GM18873 (cell line): ENCODE data around the gene TBC1D10B.

Experiments used
- ATAC-seq: cut with Tn5 transposase; IDR thresholded peaks from one replicate; pipeline ENCODE4 v1.9.1; 2021; ENCODE audit warnings: mild to moderate bottlenecking, moderate library complexity, moderate number of reproducible peaks; ENCODE audit not compliant: unreplicated experiment, low FRiP score

The TBC1D10B gene

DNA sequence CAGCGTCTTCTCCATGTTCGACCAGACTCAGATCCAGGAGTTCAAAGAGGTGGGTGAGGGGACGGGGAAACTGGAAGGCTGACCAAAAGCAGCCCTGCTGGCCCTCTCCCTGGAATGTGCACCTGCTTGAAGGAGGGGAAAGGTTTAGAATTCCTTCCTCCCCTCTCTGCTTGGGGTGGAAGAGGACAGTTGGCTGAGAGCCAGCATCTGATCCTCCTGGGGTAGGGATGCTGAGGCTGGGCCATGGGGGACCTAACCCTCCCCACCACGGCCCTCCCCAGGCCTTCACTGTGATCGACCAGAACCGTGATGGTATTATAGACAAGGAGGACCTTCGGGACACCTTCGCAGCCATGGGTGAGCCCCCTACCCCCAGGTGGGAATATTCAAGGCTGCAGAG lies 5.6 kb upstream of the TBC1D10B start:
- no peak for ATAC-seq

DNA sequence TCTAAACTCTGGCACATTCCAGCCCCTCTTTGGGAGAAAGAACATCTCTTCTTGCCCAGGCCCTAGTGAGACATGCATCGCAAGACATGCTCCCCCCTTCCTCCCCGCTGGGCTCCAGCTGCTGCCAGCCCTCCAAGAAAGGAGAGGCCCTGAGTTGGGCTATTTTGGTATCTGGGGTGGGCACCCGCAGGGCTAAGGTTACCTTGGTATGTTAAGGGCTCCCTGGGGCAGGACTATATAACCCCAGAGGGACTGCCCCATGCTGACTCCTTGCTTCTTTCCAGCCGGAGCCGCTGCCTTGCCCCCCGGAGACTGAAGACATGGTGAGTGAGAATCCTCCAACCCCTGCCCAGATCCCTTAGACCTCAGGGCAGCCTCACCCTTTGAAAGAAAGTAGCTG lies 4.2 kb upstream of the TBC1D10B start, which contains the start of gene MYL11:
Gene MYL11 (plus strand): TSS at position 265 of the 400 bp plus-strand sequence. CDS start 56 bp downstream, at position 321.
- no peak for ATAC-seq

DNA sequence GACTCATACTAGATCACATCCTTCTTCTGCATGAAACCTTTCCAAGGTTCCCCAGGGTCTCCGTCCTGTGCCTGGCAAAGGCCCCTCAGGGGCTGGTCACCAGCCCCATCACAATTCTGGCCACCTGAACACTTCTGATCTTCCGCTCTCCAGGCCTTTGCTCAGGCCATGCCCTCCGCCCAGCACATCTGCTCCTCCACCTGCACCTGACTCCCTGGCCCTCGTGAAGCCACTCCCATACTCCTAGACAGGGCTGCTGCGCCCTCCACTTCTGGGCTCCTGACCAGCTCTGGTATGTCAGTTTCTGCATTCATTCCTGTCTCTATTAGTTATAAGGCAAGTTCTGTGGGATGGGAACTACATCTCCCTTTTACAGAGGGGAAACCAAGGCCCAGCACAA lies 2.4 kb upstream of the TBC1D10B start:
- ATAC-seq: no peak

DNA sequence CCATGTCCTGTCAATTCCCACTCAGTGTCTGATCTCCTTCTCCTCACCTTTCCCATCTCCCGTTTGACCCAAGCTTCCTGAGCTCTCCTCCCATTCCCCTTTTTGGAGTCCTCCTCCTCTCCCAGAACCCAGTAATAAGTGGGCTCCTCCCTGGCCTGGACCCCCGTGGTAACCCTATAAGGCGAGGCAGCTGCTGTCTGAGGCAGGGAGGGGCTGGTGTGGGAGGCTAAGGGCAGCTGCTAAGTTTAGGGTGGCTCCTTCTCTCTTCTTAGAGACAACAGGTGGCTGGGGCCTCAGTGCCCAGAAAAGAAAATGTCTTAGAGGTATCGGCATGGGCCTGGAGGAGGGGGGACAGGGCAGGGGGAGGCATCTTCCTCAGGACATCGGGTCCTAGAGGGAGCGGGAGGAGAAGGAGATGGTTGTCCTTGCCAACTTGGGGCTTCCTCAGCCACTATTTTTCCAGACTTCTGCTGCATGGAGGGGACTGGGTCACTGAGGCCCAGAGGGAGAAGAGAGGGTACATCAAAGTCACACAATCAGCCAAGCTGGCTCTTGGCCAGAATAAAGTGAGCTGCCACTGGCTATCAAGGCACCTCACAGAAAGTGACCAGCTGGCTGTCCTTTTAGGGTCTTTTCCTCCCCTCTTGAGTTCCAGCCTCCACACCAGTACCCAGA lies 1.9 kb upstream of the TBC1D10B start:
- ATAC-seq: no peak

DNA sequence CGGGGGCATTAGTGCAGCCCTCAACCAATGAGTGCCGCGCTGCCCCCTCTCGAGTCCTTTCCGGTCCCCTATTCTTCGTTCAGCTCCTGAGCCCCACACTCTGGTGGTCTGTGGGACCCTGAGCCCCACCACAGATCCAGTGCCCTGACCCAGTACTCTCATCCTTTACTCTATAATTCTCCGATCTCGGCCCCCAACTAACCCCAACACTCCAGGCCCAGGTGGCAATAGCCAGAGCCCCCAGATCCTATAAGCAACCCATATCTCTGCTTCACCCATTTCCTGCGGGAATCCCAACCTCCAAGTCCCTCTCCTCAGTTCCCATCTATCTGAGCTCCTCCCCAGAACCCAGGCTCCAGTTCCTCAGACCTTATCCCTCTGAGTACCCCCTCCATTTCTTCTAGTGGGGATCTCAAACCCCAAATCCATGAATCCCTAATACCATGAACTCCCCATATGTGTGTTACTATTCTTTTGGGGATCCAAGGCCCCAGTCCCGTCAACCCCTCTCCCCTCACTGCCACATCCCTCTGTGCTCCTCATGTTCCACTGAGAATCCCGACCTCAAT lies 1.0 kb upstream of the TBC1D10B start:
- ATAC-seq: no peak

DNA sequence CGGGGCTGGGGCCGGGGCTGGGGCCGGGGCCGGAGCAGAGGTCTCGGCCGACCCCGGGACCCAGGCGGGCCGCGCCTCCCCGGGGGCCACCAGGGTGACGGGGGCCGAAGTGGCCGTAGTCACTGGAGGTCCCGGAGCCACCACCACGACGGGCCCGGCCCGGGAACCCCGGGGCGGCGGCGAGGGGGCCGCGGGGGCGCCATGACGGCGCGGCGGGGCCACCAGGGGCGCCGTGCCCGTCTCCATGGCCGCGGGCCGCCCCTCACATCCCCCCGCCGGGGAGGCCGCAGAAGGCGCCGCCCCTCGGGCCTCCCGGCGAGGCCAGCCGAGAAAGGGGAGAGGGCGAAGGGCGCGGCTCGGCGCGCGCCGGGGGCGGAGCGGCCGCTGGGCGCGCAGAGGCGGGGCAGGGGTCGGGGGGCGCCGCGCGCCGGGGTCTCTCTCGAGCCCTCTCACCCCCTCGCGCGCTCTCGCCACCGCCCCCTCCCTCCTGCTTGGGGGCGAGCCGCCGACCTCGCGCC lies 297 bp downstream of the TBC1D10B start:
- ATAC-seq: no peak

DNA sequence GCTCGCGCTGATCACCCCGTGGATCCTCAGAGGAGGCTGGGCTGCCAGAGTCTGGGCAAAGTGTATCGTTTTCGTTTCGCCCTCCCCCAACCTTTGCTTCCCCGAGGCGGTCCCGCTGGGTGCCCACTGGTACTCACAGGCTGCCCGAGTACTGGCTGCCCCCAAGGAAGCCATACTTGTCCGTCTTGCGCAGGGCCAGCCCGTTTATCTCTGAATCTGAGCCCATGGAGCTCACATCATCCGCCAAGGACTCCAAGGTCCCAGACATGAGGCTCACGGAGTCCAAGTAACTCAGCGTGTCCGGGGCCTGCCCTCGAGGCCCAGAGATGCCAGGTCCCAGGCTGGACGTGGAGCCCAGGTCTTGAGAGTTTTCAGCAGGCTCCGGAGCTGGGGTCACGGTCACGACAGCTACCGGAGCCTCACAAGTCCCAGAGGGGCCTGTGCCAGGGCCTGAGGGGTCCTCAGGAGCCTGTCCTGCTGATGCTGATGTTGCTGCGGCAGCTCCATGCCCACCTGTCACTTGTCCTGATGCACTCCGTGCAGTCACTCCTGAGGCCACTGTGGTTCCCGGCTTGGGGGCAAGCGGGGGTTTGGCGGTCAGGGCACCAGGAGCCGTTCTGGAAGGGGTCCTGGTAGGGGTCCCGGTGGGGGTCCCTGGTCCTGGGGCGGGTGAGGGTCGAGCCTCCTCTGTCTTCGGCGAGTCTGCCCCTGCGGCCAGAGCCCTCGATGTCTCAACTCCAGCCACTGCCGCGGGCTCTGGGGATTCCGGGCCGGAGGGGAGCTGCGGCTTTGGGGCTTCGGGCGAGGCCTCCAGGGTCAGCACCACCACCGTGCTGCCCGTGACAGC lies 980 bp downstream of the TBC1D10B start:
- ATAC-seq: no peak

DNA sequence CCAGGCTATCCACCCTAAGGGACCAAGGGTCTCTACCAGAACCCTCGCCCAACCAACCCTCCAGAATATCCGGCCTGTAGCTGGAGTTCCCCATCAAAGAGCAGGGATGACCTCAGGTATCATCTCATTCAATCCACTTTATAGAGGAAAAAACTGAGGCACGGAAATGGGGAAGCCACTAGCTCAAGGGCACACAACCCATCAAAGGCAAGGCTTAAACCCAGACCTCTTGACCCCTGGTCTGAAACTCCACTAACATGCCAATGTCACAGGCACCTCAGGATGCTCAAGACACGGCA lies 1.6 kb downstream of the TBC1D10B start:
- no peak for ATAC-seq

DNA sequence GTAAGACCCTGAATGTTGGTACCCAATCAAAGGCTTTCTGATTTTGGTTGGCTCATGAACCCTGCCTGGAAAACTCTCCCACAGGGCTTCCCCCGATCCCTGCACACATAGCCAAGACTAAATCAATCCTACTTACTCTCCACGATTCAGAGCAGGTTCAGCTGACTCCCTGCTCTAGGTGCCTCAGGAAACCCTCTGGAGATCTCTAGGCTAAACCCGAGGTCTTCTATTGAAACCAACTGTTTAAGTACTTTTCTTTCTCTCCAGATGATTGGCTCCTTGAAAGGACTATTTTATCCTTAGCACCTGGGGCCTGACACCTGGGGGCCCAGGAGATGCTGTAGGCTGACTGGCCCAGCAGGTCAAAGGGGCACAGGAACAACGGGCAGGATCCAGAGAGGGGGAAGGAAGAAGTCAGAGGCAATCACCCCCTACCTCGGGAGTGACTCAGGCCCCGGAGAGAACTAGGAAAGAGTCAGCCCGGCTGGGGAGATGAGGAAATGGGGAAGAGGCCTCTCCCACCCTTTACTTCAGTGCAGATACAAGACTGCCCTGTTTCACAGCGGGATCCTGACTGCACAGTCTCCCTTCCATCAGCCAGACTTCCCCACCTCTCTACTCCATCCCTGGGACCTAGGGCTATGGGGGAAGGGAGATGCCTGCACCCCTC lies 2.0 kb downstream of the TBC1D10B start:
- ATAC-seq: no peak

DNA sequence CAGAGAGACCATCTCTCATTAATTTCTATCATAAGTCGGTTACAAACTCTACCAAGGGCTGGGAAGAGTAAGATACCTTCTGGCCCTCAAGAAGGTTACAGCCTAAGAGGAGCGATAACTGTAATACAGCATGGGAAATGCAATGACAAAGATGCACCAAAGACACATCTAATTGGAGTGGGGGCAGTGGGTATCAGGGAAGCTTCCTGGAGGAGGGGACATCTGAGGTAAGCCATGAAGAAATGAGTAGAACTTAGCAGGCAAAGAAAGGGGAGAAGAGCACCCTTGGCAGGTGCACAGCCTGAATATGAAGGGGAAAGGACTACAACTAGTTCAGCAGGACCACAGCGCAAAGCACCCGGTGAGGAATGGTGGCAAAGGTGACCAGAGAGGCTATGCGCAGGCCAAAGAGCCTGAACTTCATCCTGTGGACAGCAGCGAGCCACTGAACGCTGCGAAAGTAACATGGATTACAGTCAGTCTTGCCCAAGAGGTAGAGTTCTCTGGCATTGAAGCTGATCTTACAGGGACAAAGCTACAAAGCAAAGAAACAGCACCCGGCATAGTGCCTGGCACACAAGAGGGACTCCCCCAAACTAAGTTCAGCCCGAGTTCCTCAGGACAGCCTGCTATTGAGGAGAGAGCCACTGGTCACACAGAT lies 2.8 kb downstream of the TBC1D10B start:
- no peak for ATAC-seq

DNA sequence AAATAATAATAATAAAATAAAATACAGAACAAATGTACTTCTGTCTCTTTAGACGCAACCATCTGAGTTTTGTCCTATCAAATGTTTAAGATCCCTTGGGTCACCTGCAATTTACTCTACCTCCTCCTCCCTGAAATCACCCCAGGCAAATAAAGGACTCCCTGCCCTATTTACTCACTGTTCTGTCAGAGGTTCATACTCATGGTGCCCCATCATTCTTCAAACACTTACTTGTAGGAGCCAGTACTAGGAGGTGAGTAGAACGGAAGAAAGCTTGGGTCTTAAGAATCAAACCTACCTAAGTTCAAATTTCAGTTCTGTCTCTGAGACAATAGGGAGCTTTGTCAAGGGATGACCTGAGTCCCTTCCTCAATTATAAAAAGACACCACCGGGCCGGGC lies 3.8 kb downstream of the TBC1D10B start:
- no peak for ATAC-seq

DNA sequence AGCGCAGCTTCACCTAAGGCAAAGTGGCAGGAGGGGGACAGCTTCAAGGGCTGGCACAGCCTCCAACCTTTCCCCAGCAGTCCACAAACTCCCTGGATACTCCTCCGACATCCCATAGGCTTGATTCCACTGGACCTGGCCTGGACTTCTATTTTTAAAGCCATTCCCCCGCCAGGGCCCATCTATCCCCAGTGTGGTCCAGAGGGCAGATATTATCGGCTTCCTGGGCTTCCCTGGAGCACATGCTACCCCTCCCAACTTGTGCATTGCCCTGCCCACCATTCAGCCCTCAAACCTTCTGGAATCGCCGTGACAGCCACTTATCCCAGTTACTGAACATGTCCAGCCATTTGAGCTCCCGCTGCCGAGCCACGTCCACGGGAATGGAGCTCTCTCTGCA lies 5.1 kb downstream of the TBC1D10B start:
- ATAC-seq: no peak

DNA sequence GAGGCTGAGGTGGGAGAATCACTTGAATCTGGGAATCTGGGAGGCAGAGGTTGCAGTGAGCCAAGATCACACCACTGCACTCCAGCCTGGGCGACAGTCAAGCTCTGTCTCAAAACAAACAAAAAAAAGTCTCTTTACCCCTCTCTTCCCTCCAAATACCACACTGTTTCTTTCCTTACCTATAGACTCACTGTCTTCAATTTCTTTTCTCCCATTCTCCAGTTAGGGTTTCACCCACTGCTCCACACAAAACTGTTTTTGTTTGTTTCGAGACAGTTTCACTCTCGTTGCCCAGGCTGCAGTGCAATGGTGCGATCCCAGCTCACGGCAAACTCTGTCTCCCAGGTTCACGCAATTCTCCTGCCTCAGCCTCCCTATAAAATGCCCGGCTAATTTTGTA lies 9.1 kb downstream of the TBC1D10B start:
- no peak for ATAC-seq

DNA sequence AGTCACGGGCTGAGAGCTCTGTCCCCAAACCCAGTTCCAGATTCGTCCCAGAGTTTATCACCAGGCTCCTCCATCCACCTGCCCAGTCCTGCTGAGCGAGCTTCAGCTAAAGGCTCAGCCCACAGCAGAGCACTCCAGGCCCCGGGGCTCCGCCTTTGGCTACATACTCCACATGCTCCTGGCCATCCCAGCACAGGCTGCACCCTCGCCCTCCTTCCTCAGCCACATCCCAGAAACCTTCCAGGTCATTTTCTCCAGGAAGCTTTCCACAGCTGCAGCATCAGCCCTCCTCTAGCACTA lies 10.5 kb downstream of the TBC1D10B start:
- no peak for ATAC-seq

DNA sequence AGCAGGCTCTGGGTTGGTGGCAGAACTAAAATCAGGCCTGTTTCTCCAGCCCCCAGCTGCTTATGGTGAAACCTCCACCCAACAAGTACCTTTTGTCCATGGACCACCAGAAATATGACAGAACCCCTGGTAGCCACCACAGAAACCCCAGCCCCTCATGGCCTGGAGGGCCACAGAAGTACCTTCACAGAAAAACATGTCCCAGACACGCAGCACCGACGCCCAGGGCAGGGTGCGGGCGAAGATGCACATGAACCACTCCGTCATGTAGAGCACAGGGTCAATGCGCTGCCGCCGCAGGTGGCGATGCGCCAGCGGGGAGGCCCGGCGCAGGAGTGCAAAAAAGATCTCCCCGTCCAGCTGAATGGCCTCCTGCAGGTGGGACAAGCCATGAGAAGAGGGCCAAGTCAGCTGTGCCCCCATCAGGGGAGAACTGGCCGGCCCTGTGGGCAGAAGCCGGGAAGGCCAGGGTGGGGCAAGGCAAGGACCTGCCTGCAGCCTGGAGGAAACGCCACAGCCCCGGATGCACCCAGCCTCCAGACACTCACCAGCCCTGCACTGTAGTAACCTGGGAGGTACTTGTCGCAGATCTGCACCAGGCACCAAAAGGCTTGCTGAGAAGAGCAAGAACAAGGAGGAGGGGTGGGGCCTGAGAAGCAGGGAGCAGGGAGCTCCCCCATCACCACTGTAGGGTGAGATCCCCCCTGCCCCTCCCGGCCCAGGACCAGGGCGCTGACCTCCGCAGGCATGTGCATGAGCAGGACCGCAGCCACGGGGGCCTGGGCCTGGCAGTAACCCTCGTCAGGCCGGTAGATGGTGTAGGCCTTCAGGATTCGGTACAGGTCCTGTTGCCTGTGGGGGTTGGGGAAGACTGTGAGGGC lies 11.1 kb downstream of the TBC1D10B start:
- ATAC-seq: no peak

DNA sequence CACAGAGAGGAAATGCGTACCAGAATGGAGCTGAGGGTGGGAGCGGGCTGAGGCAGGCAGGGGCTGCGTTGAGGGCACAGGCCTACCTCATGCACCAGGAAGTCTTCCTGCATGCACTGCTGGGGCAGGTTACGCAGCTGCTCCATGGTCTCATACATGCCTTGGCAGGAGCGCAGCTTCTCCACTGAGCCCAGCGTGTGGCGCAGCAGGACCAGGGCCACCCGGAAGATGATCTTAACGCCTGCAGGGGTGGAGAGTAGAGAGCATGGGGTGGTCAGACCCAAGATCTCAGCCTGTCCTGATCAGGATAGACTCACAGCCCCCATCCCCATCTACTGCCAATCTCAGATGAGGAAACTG lies 11.7 kb downstream of the TBC1D10B start:
- ATAC-seq: no peak

DNA sequence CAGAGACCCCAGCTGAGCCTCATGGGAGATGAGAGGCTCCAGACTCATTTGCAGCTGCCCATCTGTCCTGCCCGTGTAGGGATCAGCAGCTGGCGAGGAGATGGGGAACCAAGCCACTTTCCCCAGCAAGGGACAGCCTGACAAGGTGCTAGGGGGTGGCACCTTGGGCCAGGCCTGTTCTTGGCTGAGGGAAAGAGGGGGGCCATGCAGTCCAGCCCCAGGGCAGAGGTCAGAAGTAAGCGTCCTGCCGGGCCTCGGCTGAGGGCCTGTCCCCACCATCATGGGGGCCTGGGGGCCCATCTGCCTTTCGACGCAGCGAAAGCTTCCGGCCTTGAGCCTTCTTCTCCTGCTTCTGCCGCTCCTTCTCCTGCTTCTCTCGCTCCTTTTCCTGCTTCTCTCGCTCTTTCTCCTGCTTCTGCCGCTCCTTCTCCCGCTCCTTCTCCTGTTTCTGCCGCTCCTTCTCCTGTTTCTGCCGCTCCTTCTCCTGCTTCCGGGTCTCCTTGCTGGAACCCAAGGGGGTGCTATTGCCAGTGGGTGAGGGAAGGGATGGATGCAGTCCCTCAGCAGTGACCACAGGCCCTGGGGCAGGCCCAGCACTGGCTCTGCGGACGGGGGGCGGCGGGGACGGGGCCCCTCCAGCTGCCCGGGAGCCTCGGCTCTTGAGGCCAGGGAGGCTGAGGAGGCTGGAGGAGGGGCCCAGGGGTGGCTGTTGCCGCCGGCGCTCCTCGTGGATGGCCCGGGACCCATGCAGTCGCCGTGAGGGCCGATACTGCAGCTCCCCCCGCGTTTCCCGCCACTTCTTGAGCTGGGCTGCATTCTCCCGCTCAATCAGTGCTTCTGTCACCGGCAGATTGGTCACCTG lies 12.3 kb downstream of the TBC1D10B start:
- ATAC-seq: no peak

DNA sequence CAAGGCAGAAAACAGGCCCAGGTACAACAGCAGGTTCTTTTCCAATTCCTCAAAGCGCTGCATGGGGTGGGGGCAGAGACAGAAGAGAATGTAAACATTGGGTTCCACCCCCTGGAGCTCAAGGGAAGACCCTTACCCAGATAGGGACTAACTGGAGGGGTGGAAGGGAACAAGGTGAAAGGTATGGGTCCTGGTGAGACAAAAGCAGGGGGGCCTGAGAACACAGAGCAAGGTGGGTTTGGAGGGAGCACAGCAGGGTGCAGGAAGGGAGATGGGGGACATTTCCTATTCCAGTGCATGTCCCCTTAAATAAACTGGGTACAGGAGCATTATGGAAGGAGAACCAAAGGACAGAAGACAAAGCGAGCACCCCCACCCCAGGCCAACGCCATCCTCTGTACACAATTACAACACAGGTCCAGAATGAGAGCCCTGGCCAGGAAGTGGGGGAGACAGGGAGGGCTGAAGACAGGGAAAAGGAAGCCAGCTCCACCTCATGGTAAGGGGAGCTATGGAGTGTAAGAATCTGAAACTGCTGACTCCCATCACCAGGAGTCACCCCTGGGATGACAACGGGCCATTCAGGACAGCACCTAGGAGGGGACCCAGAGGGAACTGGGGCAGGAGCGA lies 13.1 kb downstream of the TBC1D10B start:
- no peak for ATAC-seq
